ENCODE measurements around the gene KIF5A.

GRCh38 chr12:57548488-57548887 lies 1.4 kb upstream of the KIF5A start:
- TF ChIP-seq TAF1 (IDR thresholded peaks at IDR 0.05; ENCODE audit: borderline replicate concordance, low read depth, low read length) (no peak), POLR2AphosphoS5 (IDR thresholded peaks at IDR 0.05; ENCODE audit: low read depth, low read length) (no peak)

Data from GM12892 (cell line).